GM23338 (cell line): ENCODE measurements around the gene PHACTR1. TPM values are rescaled to one million over a fixed set of nuclear protein-coding genes. Genes with fewer than 3 reads are reported as not detected.

ENCODE experiments used
- ATAC-seq: fragments of 200-7000 bp; cut with Tn5 transposase; 3 replicates; pipeline ENCODE4 v1.9.1; 2020
- DNase-seq: peaks from one replicate; pipeline ENCODE4 v3.0.0-alpha.2; 2015; ENCODE audit warnings: low spot score
- H2AFZ ChIP-seq: fragments of 200-600 bp; sonication (generic); 2 replicates; pipeline ENCODE4 v1.8.0; 2016; ENCODE audit warnings: antibody characterized with exemption, mild to moderate bottlenecking, moderate library complexity
- H3F3A ChIP-seq: fragments of 200-600 bp; sonication (generic); replicated peaks from 2 replicates; pipeline ENCODE4 v1.8.0; 2017; ENCODE audit warnings: antibody characterized with exemption, mixed run types, low read depth
- H3K27ac ChIP-seq: fragments of 200-600 bp; sonication (generic); 2 replicates; pipeline ENCODE4 v1.6.1; 2016; ENCODE audit warnings: low read depth
- H3K27me3 ChIP-seq: fragments of 200-600 bp; sonication (generic); 2 replicates; pipeline ENCODE4 v1.8.0; 2016; ENCODE audit warnings: mild to moderate bottlenecking, mixed run types, moderate library complexity; ENCODE audit not compliant: insufficient read depth
- H3K36me3 ChIP-seq: fragments of 200-600 bp; sonication (generic); 2 replicates; pipeline ENCODE4 v1.8.0; 2016; ENCODE audit warnings: mild to moderate bottlenecking; ENCODE audit not compliant: insufficient read depth
- H3K4me1 ChIP-seq: fragments of 200-600 bp; sonication (generic); 2 replicates; pipeline ENCODE4 v1.8.0; 2016; ENCODE audit warnings: mild to moderate bottlenecking, moderate library complexity; ENCODE audit not compliant: insufficient read depth
- H3K4me2 ChIP-seq: fragments of 200-600 bp; sonication (generic); 2 replicates; pipeline ENCODE4 v1.7.1; 2017; ENCODE audit warnings: mixed run types
- H3K4me3 ChIP-seq: fragments of 200-600 bp; sonication (generic); 2 replicates; pipeline ENCODE4 v1.6.1; 2016; ENCODE audit warnings: mixed run types
- H3K79me2 ChIP-seq: fragments of 200-600 bp; sonication (generic); replicated peaks from 2 replicates; pipeline ENCODE4 v1.8.0; 2017; ENCODE audit warnings: mild to moderate bottlenecking; ENCODE audit not compliant: insufficient read depth
- H3K9me2 ChIP-seq: fragments of 200-600 bp; sonication (generic); 2 replicates; pipeline ENCODE4 v1.8.0; 2017; ENCODE audit not compliant: insufficient read depth
- H4K20me1 ChIP-seq: fragments of 200-600 bp; sonication (generic); replicated peaks from 2 replicates; pipeline ENCODE4 v1.8.0; 2017; ENCODE audit warnings: mild to moderate bottlenecking; ENCODE audit not compliant: insufficient read depth
- H3K27ac Mint-ChIP-seq: 2 replicates; pipeline ENCODE4 v1.8.0; 2020; ENCODE audit warnings: inconsistent platforms, mild to moderate bottlenecking, moderate library complexity, mixed read lengths
- H3K27me3 Mint-ChIP-seq: 3 replicates; pipeline ENCODE4 v1.8.0; 2022; ENCODE audit warnings: low read depth, mild to moderate bottlenecking, moderate library complexity, mixed read lengths, inconsistent platforms; ENCODE audit not compliant: insufficient read depth, poor library complexity
- H3K36me3 Mint-ChIP-seq: 3 replicates; pipeline ENCODE4 v1.8.0; 2021; ENCODE audit warnings: low read depth, mild to moderate bottlenecking, inconsistent platforms, moderate library complexity, mixed read lengths
- H3K4me1 Mint-ChIP-seq: 3 replicates; pipeline ENCODE4 v1.8.0; 2020; ENCODE audit warnings: mild to moderate bottlenecking, inconsistent platforms, mixed read lengths
- H3K4me3 Mint-ChIP-seq: 3 replicates; pipeline ENCODE4 v1.8.0; 2021; ENCODE audit warnings: moderate library complexity, mild to moderate bottlenecking, inconsistent platforms, mixed read lengths
- H3K9me3 Mint-ChIP-seq: 3 replicates; pipeline ENCODE4 v1.8.0; 2020; ENCODE audit warnings: moderate library complexity, mild to moderate bottlenecking, inconsistent platforms, mixed read lengths
- CREB1 ChIP-seq: fragments of 250-450 bp; sonication (Bioruptor Pico); IDR thresholded peaks from 2 replicates; pipeline ENCODE4 v1.5.0; 2020; ENCODE audit warnings: low read depth, mild to moderate bottlenecking, moderate library complexity
- EZH2 ChIP-seq: fragments of 200-600 bp; sonication (generic); IDR thresholded peaks from one replicate; pipeline ENCODE4 v1.8.0; 2017; ENCODE audit warnings: antibody characterized with exemption, mild to moderate bottlenecking, low read depth; ENCODE audit not compliant: unreplicated experiment
- EZH2phosphoT487 ChIP-seq: fragments of 200-600 bp; sonication (generic); IDR thresholded peaks from one replicate; pipeline ENCODE4 v1.8.1; 2018; ENCODE audit warnings: antibody characterized with exemption; ENCODE audit not compliant: unreplicated experiment
- JUNB ChIP-seq: IDR thresholded peaks from one replicate; pipeline ENCODE4 v1.6.1; 2016; ENCODE audit warnings: antibody characterized with exemption; ENCODE audit not compliant: unreplicated experiment
- NANOG ChIP-seq: IDR thresholded peaks from 2 replicates; pipeline ENCODE4 v1.6.1; 2016; ENCODE audit warnings: antibody characterized with exemption, borderline replicate concordance
- POLR2AphosphoS5 ChIP-seq: IDR thresholded peaks from 2 replicates; pipeline ENCODE4 v1.6.1; 2016; ENCODE audit warnings: antibody characterized with exemption, low read depth
- ZNF114 ChIP-seq: fragments of 250-450 bp; sonication (Bioruptor Pico); IDR thresholded peaks from 2 replicates; pipeline ENCODE4 v1.5.0; 2020; ENCODE audit warnings: mild to moderate bottlenecking, moderate library complexity
- ZNF331 ChIP-seq: fragments of 250-450 bp; sonication (Bioruptor Pico); IDR thresholded peaks from 2 replicates; pipeline ENCODE4 v1.5.0; 2020; ENCODE audit warnings: low read depth, mild to moderate bottlenecking, moderate library complexity
- polyA plus RNA-seq: library from polyadenylated mRNA; unstranded; fragments of >200 nt; fragmentation: Nextera tagmentation; extraction: Ambion mirVana; gene quantifications from 2 replicates; pipeline ENCODE4 v1.2.1, GENCODE V29; 2016
- total RNA-seq: library from RNA; depleted of rRNA; stranded (reverse); fragments of >200 nt; shearing (Covaris generic); gene quantifications from 2 replicates; pipeline ENCODE4 v1.2.3, GENCODE V29; 2014
- TF ChIP-seq, protein P1 (sequence below), 2 experiments: fragments of 200-600 bp in 1 of 2; sonication (generic) in 1 of 2; conservative IDR thresholded peaks; 2 replicates each; pipeline versions ENCODE4 v1.5.1 to v1.6.1; 2016 to 2017; ENCODE audit warnings: antibody characterized with exemption in 2 of 2, low read depth in 2 of 2, mild to moderate bottlenecking in 2 of 2, moderate library complexity in 1 of 2
- TF ChIP-seq, protein P2 (sequence below): IDR thresholded peaks from one replicate; pipeline ENCODE4 v1.6.1; 2018; ENCODE audit warnings: antibody characterized with exemption; ENCODE audit not compliant: unreplicated experiment
- TF ChIP-seq, protein P3 (sequence below): IDR thresholded peaks from 2 replicates; pipeline ENCODE4 v1.6.1; 2016; ENCODE audit warnings: antibody characterized with exemption

The PHACTR1 gene
- total and polyA plus RNA-seq, 2 experiments from 2014 or later: 5.9 to 19.3 TPM

DNA sequence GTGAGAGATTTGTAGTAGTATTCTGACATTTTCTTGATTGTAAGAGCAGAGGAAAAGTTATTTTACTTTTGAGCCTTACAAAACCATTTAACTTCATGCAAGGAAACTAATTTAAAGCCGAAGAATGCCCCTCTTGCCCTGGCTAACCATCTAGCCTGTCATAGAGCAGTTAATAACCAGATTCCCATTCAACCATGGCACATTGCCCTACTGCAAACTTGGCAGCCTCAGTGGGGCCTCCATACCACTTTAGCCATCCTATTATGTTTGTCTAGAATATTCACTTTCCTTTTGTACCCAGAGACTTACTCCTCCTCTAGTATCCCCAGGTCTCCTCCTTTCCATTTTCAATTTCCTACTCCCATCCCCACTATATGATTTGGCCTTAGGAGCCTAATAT, 380.9 kb downstream of the PHACTR1 start (continued):
- TF ChIP-seq, protein P1, sequence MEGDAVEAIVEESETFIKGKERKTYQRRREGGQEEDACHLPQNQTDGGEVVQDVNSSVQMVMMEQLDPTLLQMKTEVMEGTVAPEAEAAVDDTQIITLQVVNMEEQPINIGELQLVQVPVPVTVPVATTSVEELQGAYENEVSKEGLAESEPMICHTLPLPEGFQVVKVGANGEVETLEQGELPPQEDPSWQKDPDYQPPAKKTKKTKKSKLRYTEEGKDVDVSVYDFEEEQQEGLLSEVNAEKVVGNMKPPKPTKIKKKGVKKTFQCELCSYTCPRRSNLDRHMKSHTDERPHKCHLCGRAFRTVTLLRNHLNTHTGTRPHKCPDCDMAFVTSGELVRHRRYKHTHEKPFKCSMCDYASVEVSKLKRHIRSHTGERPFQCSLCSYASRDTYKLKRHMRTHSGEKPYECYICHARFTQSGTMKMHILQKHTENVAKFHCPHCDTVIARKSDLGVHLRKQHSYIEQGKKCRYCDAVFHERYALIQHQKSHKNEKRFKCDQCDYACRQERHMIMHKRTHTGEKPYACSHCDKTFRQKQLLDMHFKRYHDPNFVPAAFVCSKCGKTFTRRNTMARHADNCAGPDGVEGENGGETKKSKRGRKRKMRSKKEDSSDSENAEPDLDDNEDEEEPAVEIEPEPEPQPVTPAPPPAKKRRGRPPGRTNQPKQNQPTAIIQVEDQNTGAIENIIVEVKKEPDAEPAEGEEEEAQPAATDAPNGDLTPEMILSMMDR (conservative IDR thresholded peaks at IDR 0.05; ENCODE audit: low read depth in 2 of 2): no peak
- no peak for TF ChIP-seq ZNF331 (CRISPR knock-in tag)

DNA sequence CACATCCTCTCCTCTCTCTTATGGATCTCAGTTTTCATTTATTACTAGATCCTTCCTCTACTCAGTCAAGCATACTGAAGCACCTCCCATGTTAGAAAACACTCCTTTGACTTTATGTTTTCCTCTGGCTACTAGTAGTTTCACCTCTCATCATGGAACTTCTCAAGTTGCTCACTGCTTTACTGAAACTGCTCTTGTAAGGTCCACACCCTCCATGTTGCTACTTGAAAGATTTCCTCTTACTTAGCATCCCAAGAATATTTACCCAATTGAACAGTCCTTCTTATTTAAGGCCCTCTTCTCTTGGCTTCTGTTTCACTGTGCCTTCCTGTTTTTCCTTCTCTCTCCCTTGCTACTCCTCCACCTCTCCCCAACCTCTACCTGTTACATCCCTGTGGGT, 381.4 kb downstream of the PHACTR1 start:
- Mint-ChIP-seq H3K9me3 (no peaks in the 10 kb centered on the region), H3K27me3 (no peaks in the 10 kb centered on the region), H3K4me1 (peaks cover 21% of the 10 kb centered on the region), H3K36me3 (no peaks in the 10 kb centered on the region), H3K27ac (no peak overlapping the region), H3K4me3 (no peak overlapping the region)
- H3K27me3 ChIP-seq: no peaks in the 10 kb centered on the region
- ATAC-seq (no peak), DNase-seq (no peak)
- H3K27ac ChIP-seq: no peak overlapping the region
- H4K20me1 ChIP-seq: no peaks in the 10 kb centered on the region
- no peak overlapping the region for H2AFZ ChIP-seq
- H3K4me2 ChIP-seq: no peak overlapping the region
- H3K79me2 ChIP-seq: no peaks in the 10 kb centered on the region
- H3K4me1 ChIP-seq: no peaks in the 10 kb centered on the region
- H3K9me2 ChIP-seq: no peaks in the 10 kb centered on the region
- H3F3A ChIP-seq: no peaks in the 10 kb centered on the region
- H3K4me3 ChIP-seq: no peak overlapping the region
- TF ChIP-seq NANOG (no peak), POLR2AphosphoS5 (no peak), JUNB (no peak), EZH2 (no peak), ZNF114 (CRISPR knock-in tag) (no peak), ZNF331 (CRISPR knock-in tag) (no peak), CREB1 (CRISPR knock-in tag) (no peak), EZH2phosphoT487 (no peak)
- TF ChIP-seq, protein P2, sequence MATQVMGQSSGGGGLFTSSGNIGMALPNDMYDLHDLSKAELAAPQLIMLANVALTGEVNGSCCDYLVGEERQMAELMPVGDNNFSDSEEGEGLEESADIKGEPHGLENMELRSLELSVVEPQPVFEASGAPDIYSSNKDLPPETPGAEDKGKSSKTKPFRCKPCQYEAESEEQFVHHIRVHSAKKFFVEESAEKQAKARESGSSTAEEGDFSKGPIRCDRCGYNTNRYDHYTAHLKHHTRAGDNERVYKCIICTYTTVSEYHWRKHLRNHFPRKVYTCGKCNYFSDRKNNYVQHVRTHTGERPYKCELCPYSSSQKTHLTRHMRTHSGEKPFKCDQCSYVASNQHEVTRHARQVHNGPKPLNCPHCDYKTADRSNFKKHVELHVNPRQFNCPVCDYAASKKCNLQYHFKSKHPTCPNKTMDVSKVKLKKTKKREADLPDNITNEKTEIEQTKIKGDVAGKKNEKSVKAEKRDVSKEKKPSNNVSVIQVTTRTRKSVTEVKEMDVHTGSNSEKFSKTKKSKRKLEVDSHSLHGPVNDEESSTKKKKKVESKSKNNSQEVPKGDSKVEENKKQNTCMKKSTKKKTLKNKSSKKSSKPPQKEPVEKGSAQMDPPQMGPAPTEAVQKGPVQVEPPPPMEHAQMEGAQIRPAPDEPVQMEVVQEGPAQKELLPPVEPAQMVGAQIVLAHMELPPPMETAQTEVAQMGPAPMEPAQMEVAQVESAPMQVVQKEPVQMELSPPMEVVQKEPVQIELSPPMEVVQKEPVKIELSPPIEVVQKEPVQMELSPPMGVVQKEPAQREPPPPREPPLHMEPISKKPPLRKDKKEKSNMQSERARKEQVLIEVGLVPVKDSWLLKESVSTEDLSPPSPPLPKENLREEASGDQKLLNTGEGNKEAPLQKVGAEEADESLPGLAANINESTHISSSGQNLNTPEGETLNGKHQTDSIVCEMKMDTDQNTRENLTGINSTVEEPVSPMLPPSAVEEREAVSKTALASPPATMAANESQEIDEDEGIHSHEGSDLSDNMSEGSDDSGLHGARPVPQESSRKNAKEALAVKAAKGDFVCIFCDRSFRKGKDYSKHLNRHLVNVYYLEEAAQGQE: no peak
- TF ChIP-seq, protein P3, sequence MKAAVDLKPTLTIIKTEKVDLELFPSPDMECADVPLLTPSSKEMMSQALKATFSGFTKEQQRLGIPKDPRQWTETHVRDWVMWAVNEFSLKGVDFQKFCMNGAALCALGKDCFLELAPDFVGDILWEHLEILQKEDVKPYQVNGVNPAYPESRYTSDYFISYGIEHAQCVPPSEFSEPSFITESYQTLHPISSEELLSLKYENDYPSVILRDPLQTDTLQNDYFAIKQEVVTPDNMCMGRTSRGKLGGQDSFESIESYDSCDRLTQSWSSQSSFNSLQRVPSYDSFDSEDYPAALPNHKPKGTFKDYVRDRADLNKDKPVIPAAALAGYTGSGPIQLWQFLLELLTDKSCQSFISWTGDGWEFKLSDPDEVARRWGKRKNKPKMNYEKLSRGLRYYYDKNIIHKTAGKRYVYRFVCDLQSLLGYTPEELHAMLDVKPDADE: no peak
- TF ChIP-seq, protein P1 (conservative IDR thresholded peaks at IDR 0.05; ENCODE audit: low read depth in 2 of 2): no peak
- H3K36me3 ChIP-seq: no peaks in the 10 kb centered on the region
